ENCODE data around the gene PRSS22.

Gene PRSS22

GRCh38 chr16:2905241-2905987, 47.4 kb upstream of the PRSS22 start:
- peak overlapping the region; percentile 72 for H3K4me3 ChIP-seq (ENCODE audit: insufficient read depth, low read length, poor library complexity, severe bottlenecking)
- no peaks in the 10 kb centered on the region for H3K9me3 ChIP-seq (ENCODE audit: insufficient read depth, low read length)
- no peaks in the 10 kb centered on the region for H3K79me2 ChIP-seq (ENCODE audit: insufficient read depth, low read length)
- no peaks in the 10 kb centered on the region for H3K27me3 ChIP-seq (ENCODE audit: low read length)
- peak overlapping the region; percentile 80 for H3K9ac ChIP-seq (ENCODE audit: low read length)
- TF ChIP-seq EZH2phosphoT487 (conservative IDR thresholded peaks at IDR 0.05; ENCODE audit: low read length), result no peak
- TF ChIP-seq CTCF (IDR thresholded peaks at IDR 0.05; ENCODE audit: insufficient read depth, low read length, poor library complexity, severe bottlenecking), result no peak
- H3K36me3 ChIP-seq (ENCODE audit: low read length), result no peaks in the 10 kb centered on the region
- H3F3A ChIP-seq (ENCODE audit: insufficient read depth), result peaks cover 9% of the 10 kb centered on the region
- H3K4me2 ChIP-seq (ENCODE audit: low read depth, low read length, poor library complexity, severe bottlenecking), result peak overlapping the region; percentile 87
- H3K9me2 ChIP-seq (replicated peaks; ENCODE audit: insufficient read depth, low read length), result no peaks in the 10 kb centered on the region
- peak overlapping the region; percentile 72 for H3K27ac ChIP-seq (ENCODE audit: low read depth, low read length)
- no peaks in the 10 kb centered on the region for H4K20me1 ChIP-seq (ENCODE audit: low read depth, low read length)
- H2AFZ ChIP-seq (ENCODE audit: low read depth, low read length, severe bottlenecking), result peak overlapping the region; percentile 1

- H3K4me3 ChIP-seq (ENCODE audit: insufficient read depth, low read length, poor library complexity, severe bottlenecking), result peak overlapping the region; percentile 72
- H3K9ac ChIP-seq (ENCODE audit: low read length), result peak overlapping the region; percentile 80
- H3K36me3 ChIP-seq (ENCODE audit: low read length), result no peaks in the 10 kb centered on the region
- H2AFZ ChIP-seq (ENCODE audit: low read depth, low read length, severe bottlenecking), result peak overlapping the region; percentile 69
- H3K4me2 ChIP-seq (ENCODE audit: low read depth, low read length, poor library complexity, severe bottlenecking), result peak overlapping the region; percentile 87
- no peaks in the 10 kb centered on the region for H3K9me2 ChIP-seq (replicated peaks; ENCODE audit: insufficient read depth, low read length)
- H3K27me3 ChIP-seq (ENCODE audit: low read length), result no peaks in the 10 kb centered on the region
- no peaks in the 10 kb centered on the region for H3K79me2 ChIP-seq (ENCODE audit: insufficient read depth, low read length)
- TF ChIP-seq EZH2phosphoT487 (conservative IDR thresholded peaks at IDR 0.05; ENCODE audit: low read length), result no peak
- TF ChIP-seq CTCF (IDR thresholded peaks at IDR 0.05; ENCODE audit: insufficient read depth, low read length, poor library complexity, severe bottlenecking), result no peak
- no peaks in the 10 kb centered on the region for H3K9me3 ChIP-seq (ENCODE audit: insufficient read depth, low read length)
- H4K20me1 ChIP-seq (ENCODE audit: low read depth, low read length), result no peaks in the 10 kb centered on the region
- H3K27ac ChIP-seq (ENCODE audit: low read depth, low read length), result peak overlapping the region; percentile 72
- 0 out of 2 replicates have a peak, but pooled peaks cover 5% of the 10 kb centered on the region for H3F3A ChIP-seq (ENCODE audit: insufficient read depth)
These were observed 46.9 kb upstream of the PRSS22 start for GRCh38 chr16:2904922-2905240.

- Histone ChIP-seq H3K9me2 (replicated peaks; ENCODE audit: insufficient read depth, low read length) (no peaks in the 10 kb centered on the region), H3K27ac (ENCODE audit: low read depth, low read length) (peak overlapping the region; percentile 72), H3K36me3 (ENCODE audit: low read length) (no peaks in the 10 kb centered on the region), H3F3A (ENCODE audit: insufficient read depth) (0 out of 2 replicates have a peak, but pooled peaks cover 5% of the 10 kb centered on the region), H3K4me3 (ENCODE audit: insufficient read depth, low read length, poor library complexity, severe bottlenecking) (peak overlapping the region; percentile 72), H3K4me2 (ENCODE audit: low read depth, low read length, poor library complexity, severe bottlenecking) (peak overlapping the region; percentile 87), H3K9ac (ENCODE audit: low read length) (peak overlapping the region; percentile 80), H3K79me2 (ENCODE audit: insufficient read depth, low read length) (no peaks in the 10 kb centered on the region), H4K20me1 (ENCODE audit: low read depth, low read length) (no peaks in the 10 kb centered on the region), H3K9me3 (ENCODE audit: insufficient read depth, low read length) (no peaks in the 10 kb centered on the region), H2AFZ (ENCODE audit: low read depth, low read length, severe bottlenecking) (peak overlapping the region; percentile 77), H3K27me3 (ENCODE audit: low read length) (no peaks in the 10 kb centered on the region)
- TF ChIP-seq EZH2phosphoT487 (conservative IDR thresholded peaks at IDR 0.05; ENCODE audit: low read length) (no peak), CTCF (IDR thresholded peaks at IDR 0.05; ENCODE audit: insufficient read depth, low read length, poor library complexity, severe bottlenecking) (peak; percentile 70)
These were observed 46.3 kb upstream of the PRSS22 start for GRCh38 chr16:2904100-2904921.

Measured in SU-DHL-6 (cell line).